Measurements from ENCODE around the gene TMEM231.

The TMEM231 gene

GRCh38 chr16:75495076-75495674 lies 60.9 kb downstream of the TMEM231 start, which contains the start of gene CHST6:
Gene CHST6 (minus strand): TSS chr16:75495441. CDS start chr16:75479828, 15,613 bp downstream.
- DNase-seq (ENCODE audit: insufficient read length, low spot score) (peak; percentile 48), FAIRE-seq (no peak)

- FAIRE-seq (no peak), DNase-seq (ENCODE audit: insufficient read length, low spot score) (no peak)
Observed at GRCh38 chr16:75494661-75495075, 61.4 kb downstream of the TMEM231 start.

GRCh38 chr16:75494184-75494583 lies 61.9 kb downstream of the TMEM231 start:
- FAIRE-seq (no peak), DNase-seq (ENCODE audit: insufficient read length, low spot score) (no peak)

GRCh38 chr16:75491876-75492275 lies 64.2 kb downstream of the TMEM231 start:
- no peak for DNase-seq (ENCODE audit: insufficient read length, low spot score)
- FAIRE-seq: no peak

- FAIRE-seq: no peak
- no peak for DNase-seq (ENCODE audit: insufficient read length, low spot score)
Observed at GRCh38 chr16:75488322-75488721, 67.7 kb downstream of the TMEM231 start.

Data from GM19239 (cell line).